ENCODE data around the gene ERBB4. TPM values are rescaled to one million over a fixed set of nuclear protein-coding genes. Genes with fewer than 3 reads are reported as not detected.

ERBB4 gene
- total RNA-seq, 1 donor from 2014 or later = 22.6 TPM

GRCh38 chr2:212289301-212289700, 249.3 kb downstream of the ERBB4 start:
- DNase-seq = no peak
- Histone ChIP-seq H3K27me3 (no peaks in the 10 kb centered on the region), H3K4me1 (no peaks in the 10 kb centered on the region), H3K9me3 (no peaks in the 10 kb centered on the region), H3K36me3 (no peaks in the 10 kb centered on the region), H3K4me3 (no peak overlapping the region), H3K27ac (no peak overlapping the region)
- no peak for TF ChIP-seq CTCF (IDR thresholded peaks at IDR 0.05)
- intact Hi-C loops (cut with DNase I) = no loop called here
- ATAC-seq = no peak

GRCh38 chr2:212288308-212288707, 250.3 kb downstream of the ERBB4 start:
- Histone ChIP-seq H3K9me3 (no peaks in the 10 kb centered on the region), H3K4me1 (no peaks in the 10 kb centered on the region), H3K27ac (no peak overlapping the region), H3K27me3 (no peaks in the 10 kb centered on the region), H3K36me3 (no peaks in the 10 kb centered on the region), H3K4me3 (no peak overlapping the region)
- intact Hi-C loops (cut with DNase I) = no loop called here
- DNase-seq (no peak), ATAC-seq (no peak)
- TF ChIP-seq CTCF (IDR thresholded peaks at IDR 0.05) = no peak

DNA sequence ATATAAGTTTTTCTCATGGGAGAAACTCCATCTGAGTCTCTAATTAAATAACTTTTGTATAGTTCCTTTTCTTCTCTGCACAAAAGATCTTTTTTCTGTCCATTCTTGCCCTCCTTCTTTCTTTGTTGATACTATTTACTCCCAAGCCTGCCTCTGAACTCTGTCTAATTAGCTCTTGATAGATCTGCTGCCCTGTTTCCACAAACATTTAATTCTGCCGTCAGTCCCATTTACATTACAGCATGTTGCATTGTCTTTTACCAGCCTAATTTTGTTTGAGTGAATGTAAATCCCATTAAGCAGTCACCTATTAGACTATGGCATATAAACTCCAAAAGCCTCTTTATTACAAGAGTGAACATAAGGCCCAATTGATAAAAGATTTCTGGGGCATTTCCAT, 254.4 kb downstream of the ERBB4 start:
- no peaks in the 10 kb centered on the region for H3K9me3 ChIP-seq
- no peak for ATAC-seq
- intact Hi-C loops (cut with DNase I) = no loop called here
- H3K4me1 ChIP-seq = no peaks in the 10 kb centered on the region
- no peak for DNase-seq
- H3K27me3 ChIP-seq = no peaks in the 10 kb centered on the region
- no peak overlapping the region for H3K4me3 ChIP-seq
- no peaks in the 10 kb centered on the region for H3K36me3 ChIP-seq
- TF ChIP-seq CTCF (IDR thresholded peaks at IDR 0.05) = no peak
- H3K27ac ChIP-seq = no peak overlapping the region

- H3K36me3 ChIP-seq = no peaks in the 10 kb centered on the region
- no peaks in the 10 kb centered on the region for H3K4me1 ChIP-seq
- no peak for TF ChIP-seq CTCF (IDR thresholded peaks at IDR 0.05)
- DNase-seq (no peak), ATAC-seq (no peak)
- H3K9me3 ChIP-seq = no peaks in the 10 kb centered on the region
- intact Hi-C loops (cut with DNase I) = no loop called here
- no peak overlapping the region for H3K27ac ChIP-seq
- no peaks in the 10 kb centered on the region for H3K27me3 ChIP-seq
- H3K4me3 ChIP-seq = no peak overlapping the region
Observed at GRCh38 chr2:212282671-212283261, 255.8 kb downstream of the ERBB4 start.

- Histone ChIP-seq H3K4me3 (no peak overlapping the region), H3K27me3 (no peaks in the 10 kb centered on the region), H3K9me3 (no peaks in the 10 kb centered on the region), H3K27ac (no peak overlapping the region), H3K4me1 (no peaks in the 10 kb centered on the region), H3K36me3 (no peaks in the 10 kb centered on the region)
- intact Hi-C loops (cut with DNase I) = no loop called here
- DNase-seq (no peak), ATAC-seq (no peak)
- TF ChIP-seq CTCF (IDR thresholded peaks at IDR 0.05) = no peak
Observed at GRCh38 chr2:212276813-212277212, 261.8 kb downstream of the ERBB4 start.

DNA sequence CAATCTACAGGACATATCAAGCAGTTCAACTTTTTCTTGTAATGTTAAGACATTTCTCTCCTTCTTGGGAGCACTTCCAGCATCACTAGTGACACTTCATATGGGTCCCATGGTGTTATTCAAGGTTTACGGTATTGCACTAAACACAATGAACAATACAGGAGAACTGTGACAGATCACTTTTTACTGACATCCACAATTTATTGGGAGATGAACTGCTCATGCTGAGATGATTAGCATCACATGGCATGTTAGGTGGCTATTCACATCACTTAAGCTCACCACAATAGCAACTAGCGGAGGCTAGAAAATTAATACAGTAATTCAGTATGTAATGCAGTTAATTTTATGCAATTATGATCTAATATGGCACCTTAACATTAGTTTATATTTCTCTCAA, 264.4 kb downstream of the ERBB4 start:
- Histone ChIP-seq H3K27ac (no peak overlapping the region), H3K27me3 (no peaks in the 10 kb centered on the region), H3K4me3 (no peak overlapping the region), H3K36me3 (no peaks in the 10 kb centered on the region), H3K4me1 (no peaks in the 10 kb centered on the region), H3K9me3 (no peaks in the 10 kb centered on the region)
- intact Hi-C loops (cut with DNase I) = no loop called here
- no peak for TF ChIP-seq CTCF (IDR thresholded peaks at IDR 0.05)
- no peak for DNase-seq
- ATAC-seq = no peak

All from upper lobe of right lung (tissue), 1 donor.